Measurements from ENCODE around the gene THADA.

THADA gene

DNA sequence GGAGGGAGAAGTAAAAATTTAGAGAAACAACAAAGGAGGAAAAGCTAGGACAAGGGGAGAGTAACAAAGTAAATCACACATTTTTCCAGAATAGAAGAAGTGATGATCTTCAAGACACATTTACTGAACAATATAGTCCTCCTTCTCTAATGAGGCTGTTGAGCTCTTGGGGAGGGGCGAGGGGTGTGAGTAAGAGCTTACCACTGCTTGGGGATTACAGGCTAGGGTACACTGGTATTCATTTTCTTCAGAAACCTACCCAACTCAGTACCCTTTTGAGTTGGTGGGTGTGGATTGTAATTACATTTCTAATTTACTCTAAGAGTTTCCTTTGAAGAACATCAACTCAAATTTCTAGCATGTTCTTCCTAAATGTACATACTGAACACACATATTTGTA, 211.7 kb downstream of the THADA start:
- no peak for DNase-seq (ENCODE audit: low spot score)

DNA sequence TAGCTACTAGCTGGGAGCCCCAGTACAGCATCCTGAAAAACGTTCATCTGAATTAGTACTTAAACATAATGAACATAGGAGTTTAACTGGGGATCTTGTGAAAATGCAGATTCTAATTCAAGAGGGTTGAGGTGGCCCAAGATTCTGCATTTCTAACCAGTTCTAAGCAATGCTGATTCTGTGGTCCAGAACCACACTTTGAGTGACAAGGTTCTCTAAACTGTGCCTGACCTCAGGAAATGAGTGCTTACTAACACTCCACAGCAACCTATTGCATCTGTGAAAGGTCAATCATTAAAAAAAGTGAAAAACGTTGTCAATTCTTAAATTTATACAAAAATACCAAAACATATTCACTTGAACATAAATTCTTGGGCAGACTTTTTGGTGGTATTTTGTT, 212.3 kb downstream of the THADA start:
- DNase-seq (ENCODE audit: low spot score), result no peak

DNA sequence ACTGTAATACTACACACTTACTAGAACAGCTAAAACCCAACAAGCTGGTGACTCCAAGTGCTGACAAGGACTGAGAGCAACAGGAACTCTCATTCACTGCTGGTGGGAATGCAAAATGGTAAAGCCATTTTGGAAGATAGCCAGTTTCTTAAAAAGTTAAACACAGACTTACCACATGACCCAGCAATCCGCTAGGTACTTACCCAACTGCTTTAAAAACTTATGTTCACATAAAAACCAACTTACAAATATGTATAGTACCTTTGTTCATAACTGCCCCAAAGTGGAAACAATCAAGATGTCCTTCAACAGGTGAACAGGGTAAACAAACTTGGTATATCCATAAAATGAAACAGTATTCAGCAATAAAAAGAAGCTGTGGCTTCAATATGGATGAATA, 216.3 kb downstream of the THADA start:
- no peak for DNase-seq (ENCODE audit: low spot score)

DNA sequence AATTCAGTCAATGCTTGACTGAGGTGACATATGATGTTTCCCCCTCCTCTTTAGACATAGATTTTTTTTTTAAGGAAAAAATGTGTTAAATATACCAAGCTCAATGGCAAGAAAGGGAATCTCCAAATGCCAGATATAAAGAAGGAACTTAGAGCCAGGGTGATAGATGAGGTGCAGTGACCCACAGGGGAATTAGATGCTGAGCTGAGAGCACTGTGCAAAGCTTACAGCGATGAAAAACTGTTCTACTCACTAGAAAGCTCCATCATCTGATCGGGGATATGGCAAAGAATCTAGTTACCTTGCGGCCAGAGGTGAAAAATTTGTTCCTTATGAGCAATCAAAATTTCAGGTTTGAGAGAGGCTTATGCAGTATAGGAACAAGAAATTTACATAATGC, 218.5 kb downstream of the THADA start:
- no peak for DNase-seq (ENCODE audit: low spot score)

DNA sequence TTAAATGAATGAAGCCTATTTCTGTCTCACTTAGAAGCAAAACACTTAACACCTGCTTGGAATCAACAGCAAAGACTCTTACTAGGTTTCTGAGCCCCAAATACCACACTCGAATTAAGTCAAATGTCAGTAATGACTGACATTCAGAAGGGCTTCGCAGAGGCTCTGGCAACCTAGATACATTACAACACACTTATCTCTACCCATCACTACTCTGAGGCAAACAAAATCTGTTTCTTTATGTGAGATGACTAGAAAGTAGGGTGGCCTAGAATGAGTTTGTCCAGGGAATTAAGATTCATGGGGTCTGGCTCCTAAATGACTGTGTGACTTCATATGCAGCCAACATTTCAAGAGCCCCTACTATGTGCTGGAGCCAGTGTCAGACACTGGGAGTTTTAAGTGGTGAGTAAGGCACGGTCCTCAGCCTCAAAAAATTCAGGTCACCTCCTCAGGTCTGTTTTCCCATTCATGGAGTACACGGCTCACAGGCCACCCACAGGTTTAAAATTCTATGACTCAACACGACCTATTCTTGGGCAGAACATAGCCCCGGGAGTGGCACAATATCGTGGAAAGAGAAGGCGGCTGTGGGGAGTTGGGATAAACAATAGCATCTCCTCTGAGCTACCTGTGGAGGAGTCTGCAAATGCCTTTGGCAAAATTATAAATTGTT, 219.2 kb downstream of the THADA start:
- no peak for DNase-seq (ENCODE audit: low spot score)

DNA sequence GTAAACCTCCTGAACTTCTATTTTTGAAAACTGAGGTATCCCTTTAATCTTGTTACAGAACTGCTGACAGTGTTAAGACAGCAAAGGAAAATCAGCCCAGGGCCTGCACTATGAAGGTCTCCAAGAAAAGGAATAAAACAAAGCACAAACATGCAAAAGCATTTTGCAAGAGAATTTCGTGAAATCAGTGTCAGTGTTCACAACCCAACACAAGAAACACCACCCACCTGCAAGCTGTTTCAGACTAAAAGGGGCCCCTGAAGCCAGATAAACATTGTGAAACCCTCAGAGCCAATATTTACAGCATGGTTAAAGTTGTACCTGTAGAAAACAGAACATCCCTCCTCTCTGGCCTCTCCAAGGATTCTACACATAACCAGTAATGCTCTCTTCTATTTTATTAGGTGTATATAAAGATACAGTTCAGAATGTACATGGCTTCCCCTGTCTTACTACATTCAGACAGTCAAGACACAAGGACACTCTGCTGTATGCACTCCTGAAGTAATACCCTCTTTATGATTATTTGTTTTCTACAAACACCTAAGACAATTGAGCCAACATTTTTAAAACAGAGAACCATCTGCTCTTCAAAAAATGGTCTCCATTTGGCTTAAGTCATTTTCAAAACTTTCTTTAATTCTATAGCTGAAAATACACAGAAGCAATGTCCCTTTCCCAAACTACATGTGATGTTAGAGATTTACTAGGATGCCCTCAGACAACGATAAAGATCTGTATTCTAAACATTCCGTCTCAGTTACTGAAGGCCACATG, 219.9 kb downstream of the THADA start:
- no peak for DNase-seq (ENCODE audit: low spot score)

DNA sequence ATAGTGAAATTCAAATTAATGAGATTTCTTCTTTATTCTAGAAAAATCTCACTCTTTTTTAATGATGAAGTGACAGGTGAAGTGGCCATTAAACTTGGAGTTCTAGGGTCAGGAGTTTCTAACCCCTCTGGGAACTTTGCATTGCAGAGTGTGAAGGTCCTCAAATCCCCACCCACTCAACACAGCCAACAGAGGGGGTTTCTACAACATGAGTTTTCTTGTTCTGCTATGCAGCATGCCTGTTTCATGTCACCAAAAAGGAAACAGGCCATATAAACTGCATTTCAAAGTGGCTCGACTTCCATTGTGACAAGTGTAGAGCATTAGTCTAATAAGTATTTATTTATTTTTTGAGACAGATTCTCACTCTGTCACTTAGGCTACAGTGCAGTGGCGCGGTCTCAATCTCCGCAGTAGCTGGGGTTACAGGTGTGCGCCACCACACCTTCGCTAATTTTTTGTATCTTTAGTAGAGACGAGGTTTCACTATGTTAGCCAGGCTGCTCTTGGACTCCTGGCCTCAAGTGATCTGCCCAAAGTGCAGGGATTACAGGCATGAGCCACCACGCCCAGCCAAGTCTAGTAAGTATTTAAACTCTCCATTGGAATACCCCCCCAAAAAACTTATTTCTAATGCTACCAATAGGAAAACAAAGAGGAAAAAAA, 223.3 kb downstream of the THADA start:
- DNase-seq (ENCODE audit: low spot score), result no peak

DNA sequence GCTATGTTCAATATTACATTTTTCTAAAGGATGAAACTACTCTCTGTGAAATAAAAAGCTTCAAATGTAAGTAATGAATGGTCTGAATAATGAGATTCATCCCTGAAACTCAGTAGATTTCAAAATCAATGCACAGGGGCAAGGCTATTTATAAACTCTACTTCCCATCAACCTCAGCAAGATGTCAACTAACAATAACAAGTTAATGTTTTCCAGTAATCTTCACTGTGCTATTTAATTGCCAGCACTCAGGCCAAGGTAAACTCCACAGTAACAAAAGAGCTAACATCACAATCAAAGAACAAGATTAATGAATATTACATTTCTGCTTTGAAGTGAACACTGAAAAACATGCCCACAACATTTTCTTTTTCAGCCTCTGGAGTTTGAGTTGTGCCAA, 225.1 kb downstream of the THADA start:
- no peak for DNase-seq (ENCODE audit: low spot score)

DNA sequence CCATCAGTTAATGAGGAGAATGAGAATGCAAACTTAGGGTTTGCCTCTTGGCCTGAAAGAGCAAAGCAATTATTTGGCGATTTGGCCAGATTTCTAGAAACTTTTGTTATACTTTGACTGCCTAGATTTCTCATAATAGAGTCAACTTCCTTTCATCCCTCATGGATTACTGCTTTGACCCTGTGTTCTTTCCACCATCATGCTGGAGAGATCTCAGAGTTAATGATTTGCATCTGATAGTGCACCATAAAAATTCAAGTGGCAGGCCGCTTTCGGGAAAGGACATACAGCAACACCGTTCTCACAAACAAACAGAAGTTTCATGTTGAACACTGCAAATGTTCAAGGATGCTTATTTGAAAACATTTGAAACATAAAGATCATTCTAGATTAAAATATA, 225.7 kb downstream of the THADA start:
- DNase-seq (ENCODE audit: low spot score), result no peak

DNA sequence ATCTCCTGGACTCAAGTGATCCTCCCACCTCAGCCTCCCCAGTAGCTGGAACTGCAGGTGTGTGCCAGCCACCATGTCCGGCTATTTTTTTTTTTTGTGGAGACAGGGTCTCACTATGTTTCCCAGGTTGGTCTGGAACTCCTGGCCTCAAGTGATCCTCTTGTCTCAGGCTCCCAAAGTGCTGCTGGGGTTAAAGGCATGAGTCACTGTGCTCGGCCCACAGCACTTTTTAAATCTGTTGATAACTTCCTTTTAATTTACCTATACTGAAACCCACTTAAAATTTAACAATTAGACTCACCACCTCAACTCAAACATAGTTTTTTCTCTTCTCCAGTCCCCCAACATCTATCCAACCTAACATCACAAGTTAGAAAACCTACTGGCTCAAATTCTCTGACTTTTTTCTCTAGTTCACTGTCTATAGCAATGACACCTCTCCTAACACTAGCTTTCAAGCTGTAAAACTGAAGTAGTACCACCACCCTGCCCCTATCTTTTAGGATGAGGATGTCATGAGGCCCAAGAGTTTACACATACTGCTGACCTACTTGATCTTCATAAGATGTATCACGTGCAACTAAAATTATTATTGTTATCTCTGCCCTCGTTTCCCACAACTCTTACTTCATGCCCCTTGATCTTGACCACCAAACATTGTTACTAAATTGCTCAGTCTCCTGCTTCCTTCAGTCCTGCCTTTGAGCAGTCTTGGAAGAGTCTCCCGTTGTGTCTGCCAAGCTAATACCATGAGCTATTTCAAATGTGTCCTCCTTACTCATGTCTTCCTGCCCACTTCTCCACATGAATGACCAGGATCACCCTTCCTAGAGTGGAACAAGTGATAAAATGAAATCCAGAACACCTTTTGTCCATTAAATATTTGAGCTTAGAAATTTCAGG, 227.1 kb downstream of the THADA start:
- no peak for DNase-seq (ENCODE audit: low spot score)

DNA sequence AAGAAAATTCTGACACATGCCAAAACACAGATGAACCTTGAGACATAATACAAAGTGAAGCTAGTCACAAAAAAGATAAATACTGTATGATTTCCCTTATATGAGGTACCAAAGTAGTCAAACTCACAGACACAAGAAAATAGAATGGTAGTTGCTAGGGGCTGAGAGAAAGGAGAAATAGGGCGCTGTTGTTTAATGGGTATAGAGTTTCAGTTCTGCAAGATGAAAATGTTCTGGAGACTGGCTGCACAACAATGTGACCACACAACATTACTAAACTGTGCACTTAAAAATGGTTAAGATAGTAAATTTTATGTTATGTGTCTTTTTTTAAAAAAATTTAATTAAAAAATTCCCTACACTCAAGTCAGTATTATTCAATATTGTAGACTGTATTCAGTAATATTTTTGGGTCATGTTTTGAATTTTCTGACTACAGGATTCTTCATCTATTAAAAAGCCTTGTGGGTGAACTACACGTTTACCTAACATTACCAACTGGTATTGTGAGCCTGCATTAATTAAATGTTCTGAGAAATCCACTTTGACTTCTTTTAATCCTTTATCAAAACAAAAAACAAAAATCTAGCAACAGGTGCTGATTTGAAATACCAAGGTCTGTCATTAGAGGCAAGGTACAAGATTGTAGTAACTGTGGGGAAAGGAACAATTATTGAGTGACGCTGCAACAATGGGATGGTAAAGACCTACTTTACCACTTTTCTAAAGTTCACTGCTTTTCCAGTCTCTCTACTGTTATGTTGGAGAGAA, 228.6 kb downstream of the THADA start:
- no peak for DNase-seq (ENCODE audit: low spot score)

DNA sequence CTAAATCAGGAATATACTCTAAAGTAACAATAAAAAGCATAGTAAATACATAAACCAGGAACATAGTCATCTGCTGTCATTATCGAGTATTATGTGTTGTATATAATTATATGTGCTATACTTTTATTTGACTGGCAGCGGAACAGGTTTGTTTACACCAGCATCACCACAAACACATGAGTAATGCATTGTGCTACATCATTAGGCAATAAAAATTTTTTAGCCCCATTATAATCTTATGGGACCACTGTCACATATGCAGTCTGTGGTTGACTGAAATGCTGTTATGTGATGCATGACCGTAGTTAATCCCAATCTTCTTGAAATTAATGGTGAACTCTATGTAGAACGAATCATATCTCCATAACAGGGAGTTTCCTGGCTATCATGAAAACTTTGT, 232.7 kb downstream of the THADA start:
- DNase-seq (ENCODE audit: low spot score), result no peak

DNA sequence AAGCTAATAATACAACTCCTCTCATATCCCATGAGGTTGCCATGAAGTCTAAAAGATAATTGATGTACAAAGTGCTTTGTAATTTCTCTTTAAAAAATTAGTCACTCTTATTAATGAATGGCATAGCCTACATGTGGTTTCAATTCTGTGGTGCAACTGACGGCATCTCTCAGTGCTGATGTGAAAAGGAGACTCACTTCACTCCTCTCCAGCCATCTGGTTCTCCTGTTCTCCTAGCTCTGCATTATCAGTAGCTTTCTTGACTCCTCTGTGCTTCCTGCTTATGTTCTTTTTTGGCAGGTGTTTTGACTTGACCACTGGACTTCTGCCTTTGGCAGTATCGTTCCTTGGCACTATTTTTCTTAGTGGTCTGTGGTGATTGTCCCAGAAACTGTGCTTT, 234.6 kb downstream of the THADA start:
- no peak for DNase-seq (ENCODE audit: low spot score)

DNA sequence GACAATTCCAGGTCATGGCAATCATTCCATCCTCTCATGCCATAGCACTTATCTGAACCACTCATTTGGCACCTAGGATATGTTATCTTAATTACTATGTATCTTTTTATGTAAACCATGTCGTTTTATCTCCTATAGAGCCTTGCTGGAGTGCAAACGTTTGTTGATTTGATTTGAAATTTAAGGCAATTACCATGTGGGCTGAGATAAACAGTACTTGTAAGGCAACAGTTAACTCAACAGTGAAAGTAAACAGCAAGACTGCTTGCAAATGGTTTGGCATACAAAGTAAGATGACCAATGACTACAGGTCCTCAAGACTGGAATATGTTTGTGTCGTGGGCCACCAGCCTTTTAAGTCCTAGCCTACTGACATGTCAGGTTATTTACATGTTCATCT, 235.7 kb downstream of the THADA start:
- no peak for DNase-seq (ENCODE audit: low spot score)

DNA sequence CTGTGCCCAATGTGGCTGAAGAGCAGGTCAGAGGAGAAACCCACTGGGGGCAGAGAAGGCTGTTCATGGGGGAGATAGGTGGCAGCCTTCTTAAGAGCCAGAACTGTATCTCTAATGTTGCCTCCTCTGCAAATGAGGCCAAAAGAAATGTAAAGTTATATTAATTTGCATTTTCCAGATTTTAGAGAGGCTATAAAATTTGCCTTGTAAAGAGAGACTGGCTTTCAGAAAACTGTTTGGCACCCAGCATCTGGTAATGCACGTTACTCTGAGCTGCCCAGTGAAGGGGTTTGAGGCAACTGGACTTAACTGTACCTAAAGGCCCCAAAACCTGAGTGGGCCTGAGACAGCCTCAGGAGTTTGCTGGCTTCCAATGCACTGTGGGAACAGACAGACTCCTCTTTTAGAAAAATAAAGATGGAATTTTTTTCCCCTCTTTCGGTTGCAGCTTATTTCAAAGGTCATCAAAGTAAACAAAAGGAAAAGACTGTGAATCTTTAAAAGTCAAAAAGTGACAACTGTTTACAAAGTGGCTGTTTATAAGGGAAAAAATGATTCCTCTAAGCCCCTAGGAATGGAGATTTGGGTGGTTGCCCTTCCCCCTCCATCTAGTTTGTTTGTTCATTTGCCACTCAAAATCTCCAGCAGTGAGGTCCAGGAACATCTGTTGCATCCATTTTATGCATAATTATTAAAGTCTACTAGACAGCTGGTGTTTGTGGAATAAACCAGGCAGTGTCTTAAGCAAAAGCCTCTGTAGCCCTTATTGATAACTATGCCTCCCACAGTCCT, 237.2 kb downstream of the THADA start:
- no peak for DNase-seq (ENCODE audit: low spot score)

DNA sequence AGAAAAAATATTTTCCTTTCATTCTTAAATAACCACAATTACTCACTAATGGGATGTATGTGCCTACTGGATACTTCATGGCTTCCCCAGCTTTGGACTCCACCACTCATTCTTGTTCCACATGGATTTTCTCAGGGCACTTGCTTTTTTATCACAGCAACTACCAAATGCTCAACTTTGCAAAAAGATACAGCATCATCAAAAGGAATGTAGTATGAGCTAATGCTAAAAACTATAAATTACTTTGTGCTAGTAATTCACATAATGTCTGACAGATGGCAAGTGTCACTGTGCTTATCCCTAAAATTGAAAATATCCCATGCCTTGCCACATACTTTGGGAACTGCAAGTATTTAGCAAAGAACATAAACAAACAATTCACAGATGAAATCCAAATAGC, 239.1 kb downstream of the THADA start:
- DNase-seq (ENCODE audit: low spot score), result no peak

DNA sequence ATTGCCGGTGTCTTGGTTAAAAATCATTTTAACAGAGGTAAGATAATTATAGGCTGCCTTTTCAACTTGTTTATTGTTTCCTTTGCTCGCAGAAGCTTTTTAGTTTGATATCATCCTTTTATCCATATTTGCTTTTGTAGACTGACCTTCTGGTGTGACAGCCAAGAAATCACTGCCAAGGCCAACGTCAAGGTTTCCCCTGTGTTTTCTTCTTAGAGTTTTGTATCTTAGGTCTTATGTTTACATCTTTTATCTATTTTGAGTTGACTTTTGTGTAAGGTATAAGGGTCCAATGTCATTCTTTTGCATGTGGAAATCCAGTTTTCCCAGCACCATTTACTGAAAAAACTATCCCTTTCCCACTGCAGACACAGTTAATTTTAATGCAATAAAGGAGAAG, 240.4 kb downstream of the THADA start:
- DNase-seq (ENCODE audit: low spot score), result no peak

DNA sequence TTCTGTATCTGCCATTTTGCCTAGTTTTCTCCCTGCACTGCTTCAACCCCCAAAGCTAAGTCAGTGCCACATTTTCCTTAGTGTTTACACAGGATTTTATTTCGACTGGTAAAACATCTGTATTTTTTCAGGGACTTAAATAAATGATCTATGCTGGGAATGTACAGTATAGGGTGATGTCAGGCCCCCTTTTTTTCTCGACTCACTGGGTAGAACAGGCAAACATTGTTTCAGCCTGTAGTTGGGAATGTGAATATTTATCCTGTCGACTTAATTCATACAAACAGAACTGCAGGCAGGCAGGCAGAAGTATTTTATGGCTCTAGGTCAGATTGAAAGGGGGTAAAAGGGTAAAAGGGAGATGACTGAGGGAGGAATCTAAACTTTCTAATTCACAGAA, 245.9 kb downstream of the THADA start:
- DNase-seq (ENCODE audit: low spot score), result no peak

DNA sequence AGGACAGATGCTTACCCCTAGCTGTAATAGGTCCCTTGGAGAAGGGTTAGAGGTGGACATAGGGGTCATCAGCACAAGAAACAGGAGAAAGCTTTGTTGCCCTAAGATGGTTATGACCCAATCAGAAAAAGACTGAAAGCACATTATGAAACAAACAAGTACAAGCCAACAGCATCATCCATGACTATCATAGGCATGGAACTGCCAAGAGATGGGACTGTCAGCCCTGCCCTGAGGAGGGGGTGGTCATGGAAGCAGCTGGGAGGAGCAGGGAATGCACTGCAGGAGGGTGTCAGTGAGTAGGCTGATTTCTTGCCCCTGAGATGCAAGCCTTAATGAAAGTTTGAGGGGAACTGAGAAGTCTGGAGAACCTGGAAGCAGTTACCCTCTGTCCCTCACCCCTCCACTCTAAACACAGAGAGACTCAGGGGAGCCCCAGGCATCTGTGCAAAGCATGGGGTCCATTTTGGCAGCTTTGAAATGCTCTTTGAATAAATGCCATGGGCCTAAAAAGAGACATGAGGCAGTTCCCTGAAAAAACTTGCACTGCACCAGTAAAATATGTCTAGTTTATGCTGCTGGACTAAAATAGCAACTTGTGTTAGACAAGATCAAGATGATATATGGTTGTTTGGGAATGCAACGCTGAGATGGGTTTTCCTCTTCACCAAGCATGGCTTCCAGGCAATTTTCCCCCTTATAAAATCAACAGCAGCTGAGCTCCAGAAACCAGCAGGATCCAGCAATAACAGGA, 246.8 kb downstream of the THADA start:
- DNase-seq (ENCODE audit: low spot score), result no peak

DNA sequence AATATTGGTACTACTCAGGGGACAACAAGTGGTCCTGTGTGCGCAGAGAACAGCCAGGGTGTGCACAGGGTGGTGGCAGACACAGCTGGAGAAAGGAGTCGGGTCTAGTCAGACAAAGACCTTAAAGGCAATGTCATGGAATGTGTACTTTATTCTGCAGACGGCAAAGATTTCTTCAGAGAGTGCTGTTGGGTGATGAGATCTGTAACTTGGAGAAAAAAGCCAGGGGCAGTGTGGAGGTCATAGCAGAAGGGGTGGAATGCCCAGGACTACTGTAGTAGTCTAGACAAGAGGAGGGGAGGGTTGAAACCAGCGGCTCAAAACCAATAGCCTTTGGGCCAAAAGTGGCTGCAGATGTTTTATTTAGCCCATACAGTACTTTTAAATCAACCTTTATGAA, 248.1 kb downstream of the THADA start:
- DNase-seq (ENCODE audit: low spot score), result no peak
